NCI-H2196 (cell line): ENCODE measurements around the gene NEAT1.
"Not testable (repeated sequence)": the region's sequence is repeated elsewhere in the genome, so short reads cannot be mapped to it uniquely, and the experiment has no call there.

Source experiments
- DNase-seq: peaks from one replicate; lab custom pipeline; 2025; ENCODE audit not compliant: unreplicated experiment; lab: John Stamatoyannopoulos, UW

NEAT1 gene

DNA sequence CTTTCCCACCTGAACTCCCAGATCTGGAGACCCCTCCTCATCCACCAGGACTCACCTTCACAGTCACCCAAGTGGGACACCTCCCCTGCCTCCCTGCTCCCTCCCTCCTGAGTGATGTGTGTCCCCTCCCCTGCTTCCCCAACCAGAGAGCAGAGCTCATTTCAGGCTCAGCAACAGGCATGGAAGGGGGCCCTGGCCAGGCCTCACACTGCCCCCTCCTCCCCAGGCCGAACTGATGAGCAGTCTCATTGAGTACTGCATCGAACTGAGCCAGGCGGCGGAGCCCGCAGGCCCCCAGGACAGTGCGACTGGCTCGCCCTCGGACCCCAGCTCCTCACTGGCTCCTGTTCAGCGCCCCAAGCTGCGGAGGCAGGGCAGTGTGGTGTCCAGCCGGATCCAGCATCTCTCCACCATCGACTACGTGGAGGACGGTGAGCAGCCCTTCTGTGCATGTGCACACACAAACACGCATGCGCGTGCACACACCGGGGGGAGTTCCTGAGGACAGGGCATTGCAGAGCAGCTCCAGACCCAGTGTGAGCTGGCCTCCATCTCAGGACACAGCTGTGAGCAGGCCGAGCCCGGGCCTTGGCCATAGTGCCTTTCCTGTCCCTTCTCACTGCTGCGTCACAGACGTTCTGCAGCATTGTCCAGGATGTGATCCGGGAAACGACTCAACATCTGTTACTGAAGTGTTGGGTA, 17.8 kb upstream of the NEAT1 start:
- no peak for DNase-seq

GRCh38 chr11:65410936-65411680, 11.5 kb upstream of the NEAT1 start:
- DNase-seq, result no peak

- DNase-seq, result no peak
These were observed 10.9 kb upstream of the NEAT1 start for GRCh38 chr11:65411681-65412070.

DNA sequence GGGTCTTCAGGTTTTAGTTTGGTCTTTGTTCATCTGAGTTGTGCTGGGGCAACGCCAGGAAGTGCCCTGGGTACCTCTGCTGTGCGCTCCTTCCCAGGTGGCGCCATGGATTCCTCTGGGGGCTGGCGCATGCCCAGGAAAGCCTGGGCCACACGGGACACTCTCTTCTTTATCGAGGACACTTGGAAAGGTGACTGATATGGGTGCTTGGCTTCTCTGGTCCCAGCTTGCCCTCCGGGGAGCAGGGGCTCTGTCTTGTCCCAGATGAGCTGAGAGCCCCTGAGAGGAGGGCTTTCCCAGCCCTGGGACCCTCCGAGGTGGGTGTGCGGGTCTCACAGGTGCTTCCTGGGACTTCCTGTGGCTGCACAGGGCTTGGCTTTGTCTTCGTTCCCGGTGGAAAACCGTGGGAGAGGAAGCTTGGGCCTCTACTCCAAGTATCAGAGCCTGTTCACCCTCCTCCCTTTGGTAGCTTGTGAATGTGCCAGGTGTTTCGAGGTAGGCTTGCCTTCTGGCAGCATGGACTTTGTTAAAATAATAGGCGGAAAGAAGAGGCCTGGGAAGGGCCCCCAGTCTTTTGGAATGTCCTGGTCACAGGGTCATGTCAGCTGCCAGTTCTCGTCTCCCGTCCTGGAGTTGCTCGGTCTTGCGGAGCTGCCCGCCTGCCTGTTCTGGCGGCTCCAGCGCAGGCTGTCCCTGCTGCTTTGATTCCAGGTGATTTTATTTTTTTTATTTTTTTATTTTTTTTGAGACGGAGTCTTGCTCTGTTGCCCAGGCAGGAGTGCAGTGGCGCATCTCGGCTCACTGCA, 10.1 kb upstream of the NEAT1 start:
- no peak for DNase-seq

DNA sequence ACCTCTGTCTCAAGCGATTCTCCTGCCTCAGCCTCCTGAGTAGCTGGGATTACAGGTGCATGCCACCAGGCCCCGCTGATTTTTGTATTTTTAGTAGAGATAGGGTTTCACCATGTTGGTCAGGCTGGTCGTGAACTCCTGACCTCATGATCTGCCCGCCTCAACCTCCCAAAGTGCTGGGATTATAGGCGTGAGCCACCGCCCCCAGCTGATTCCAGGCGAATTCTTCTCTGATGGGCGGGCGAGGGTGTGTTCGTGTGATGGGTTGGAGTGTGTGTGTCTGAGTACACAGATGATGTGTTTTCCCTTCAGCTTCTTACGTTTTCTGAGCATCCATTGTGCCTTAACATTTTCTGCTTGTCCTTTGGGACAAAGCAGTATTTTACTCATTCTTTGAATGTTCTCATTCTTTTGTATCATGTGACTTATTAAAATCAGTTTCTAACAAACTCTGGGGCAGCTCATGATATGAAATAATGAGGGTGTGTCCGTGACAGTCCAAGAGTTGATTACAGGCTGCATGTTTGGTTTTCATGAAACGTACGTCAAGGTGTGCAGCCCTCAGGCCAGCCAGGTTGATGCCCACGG, 9.4 kb upstream of the NEAT1 start:
- DNase-seq, result not testable (repeated sequence)

GRCh38 chr11:65414776-65415498, 7.7 kb upstream of the NEAT1 start:
- no peak for DNase-seq

- no peak for DNase-seq
These were observed 6.9 kb upstream of the NEAT1 start for GRCh38 chr11:65415499-65416340.

GRCh38 chr11:65416341-65416824, 6.2 kb upstream of the NEAT1 start:
- DNase-seq, result peak; percentile 84

DNA sequence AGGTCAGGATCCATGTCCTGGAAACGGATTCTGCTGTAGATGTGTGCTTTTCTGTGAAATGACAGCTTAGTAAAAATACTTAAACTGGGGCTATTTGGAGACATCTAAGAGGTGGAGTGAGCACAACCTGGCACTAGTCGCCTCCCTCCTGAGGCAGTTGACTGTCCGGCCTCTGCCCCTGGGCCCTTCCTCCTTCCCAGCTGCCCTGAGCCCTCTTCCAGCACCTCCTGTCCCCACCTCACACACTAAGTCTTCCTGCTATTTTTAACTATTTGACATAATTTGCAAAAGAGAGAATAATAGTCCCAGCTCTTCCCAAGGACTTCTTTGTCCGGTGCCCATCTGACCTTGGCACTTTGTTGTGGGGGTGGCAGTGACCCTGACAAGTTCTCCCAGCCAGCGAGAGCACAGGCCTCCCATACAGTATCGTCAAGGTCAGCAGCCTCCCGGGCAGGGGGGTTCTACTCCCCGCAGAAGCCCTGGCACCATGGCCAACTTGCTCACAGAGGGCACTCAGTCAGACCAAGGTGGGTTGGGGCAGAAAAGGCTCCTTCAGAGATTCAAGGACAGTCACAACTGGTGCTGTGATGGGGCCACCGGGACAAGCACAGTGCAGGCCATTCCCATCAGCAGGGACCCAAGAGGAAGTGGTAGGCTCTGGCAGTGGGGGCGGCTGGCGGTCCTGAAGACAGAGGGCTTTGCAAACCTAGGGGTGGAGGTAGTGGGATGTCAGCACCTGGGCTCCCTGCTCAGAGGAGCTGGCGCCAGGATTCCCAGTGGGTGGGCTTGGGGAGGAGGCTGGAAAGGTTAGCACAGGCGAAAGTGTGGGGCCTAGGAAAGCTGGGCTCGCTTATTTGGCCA, 5.5 kb upstream of the NEAT1 start:
- DNase-seq, result no peak

DNA sequence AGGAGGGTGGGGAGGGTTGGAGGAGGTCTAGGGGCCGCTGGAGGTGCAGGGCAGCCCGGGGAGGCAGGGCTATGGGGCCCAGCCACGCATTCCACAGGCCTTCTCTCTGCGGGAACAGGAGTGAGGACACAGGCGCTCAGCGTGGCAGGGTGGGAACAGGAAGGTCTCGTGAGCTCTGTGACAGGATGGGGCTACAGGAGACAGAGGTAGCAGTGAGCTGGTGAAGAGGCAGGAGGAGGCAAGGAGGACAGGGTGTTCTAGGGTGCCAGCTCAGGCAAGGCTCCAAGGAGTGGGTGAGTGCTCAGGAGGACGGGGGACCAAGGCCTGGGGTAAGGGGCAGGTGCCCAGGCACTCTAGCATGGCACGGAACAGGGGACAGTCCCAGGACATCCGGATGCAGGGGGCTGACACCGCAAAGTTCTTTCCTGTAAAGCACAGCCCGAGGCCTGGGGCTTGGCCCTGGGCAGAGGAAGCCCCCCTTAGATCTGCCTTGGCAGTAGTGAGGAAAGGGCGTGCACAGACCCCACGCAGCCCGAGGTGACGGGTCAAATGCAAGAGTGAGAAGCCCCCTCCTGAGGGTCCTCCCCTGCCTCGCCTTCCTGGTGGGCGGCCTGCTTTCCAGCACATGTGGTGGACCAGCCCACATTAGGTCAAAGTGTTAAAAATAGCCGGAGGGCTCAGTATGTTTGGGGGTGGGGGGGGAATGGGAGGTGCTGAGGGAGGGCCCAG, 4.7 kb upstream of the NEAT1 start:
- no peak for DNase-seq

DNA sequence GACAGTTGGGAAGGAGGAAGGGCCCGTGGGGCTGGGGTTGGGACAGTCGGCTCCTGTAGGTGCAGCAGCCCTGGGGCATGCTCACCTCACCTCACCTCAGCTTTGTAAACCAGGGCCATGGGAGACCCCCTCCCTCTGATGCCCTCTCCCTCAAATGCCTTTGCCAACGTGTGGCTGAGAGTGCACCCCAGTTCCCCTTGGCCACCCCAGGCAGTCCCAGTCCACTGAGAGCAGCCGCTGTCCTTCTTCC, 4.2 kb upstream of the NEAT1 start:
- no peak for DNase-seq

GRCh38 chr11:65418681-65419459, 3.7 kb upstream of the NEAT1 start:
- DNase-seq, result peak; percentile 98

DNA sequence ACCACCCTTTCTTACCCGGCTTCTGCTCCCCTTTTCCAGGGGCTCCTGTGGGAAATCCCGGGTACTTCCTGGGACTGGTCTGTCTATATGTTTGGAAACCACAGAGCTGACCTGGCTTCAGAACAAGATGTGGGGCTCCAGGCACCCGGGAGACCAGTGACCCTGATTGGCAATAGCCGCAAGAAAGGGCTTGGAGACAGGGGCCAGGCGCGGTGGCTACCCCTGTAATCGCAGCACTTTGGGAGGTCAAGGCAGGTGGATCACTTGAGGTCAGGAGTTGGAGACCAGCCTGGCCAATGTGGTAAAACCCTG, 3.2 kb upstream of the NEAT1 start:
- DNase-seq, result no peak

DNA sequence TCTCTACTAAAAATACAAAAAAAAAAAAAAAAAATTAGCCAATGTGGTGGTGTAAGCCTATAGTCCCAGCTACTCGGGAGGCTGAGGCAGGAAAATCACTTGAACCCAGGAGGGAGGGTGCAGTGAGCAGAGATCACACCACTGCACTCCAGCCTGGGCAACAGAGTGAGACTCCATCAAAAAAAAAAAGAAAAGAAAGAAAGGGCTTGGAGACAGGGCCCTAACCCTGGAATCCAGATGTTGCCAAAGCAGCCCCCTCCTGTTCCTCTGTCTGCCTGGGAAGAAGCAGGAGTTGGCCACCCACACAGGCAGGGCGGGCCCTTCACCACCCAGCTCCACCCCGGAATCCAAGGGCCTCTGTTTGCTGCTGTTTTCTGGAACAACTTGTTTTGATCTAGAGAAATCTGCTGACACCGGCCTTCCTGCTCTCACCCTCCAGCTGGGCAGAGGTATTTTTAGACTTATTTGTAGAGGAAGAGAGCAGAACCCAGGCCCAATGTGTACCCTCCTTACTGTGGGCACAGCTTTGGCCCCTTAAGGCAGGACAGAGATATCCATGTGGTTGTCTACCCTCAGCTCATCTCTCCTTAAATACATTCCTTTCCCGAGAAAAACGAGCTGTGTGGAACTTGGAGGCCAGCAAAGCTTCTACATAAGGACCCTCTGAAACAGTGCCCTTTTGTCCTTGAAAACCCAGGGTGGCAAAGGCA, 2.7 kb upstream of the NEAT1 start:
- peak; percentile 86 for DNase-seq

- DNase-seq, result no peak
These were observed 2.1 kb upstream of the NEAT1 start for GRCh38 chr11:65420506-65420905.

DNA sequence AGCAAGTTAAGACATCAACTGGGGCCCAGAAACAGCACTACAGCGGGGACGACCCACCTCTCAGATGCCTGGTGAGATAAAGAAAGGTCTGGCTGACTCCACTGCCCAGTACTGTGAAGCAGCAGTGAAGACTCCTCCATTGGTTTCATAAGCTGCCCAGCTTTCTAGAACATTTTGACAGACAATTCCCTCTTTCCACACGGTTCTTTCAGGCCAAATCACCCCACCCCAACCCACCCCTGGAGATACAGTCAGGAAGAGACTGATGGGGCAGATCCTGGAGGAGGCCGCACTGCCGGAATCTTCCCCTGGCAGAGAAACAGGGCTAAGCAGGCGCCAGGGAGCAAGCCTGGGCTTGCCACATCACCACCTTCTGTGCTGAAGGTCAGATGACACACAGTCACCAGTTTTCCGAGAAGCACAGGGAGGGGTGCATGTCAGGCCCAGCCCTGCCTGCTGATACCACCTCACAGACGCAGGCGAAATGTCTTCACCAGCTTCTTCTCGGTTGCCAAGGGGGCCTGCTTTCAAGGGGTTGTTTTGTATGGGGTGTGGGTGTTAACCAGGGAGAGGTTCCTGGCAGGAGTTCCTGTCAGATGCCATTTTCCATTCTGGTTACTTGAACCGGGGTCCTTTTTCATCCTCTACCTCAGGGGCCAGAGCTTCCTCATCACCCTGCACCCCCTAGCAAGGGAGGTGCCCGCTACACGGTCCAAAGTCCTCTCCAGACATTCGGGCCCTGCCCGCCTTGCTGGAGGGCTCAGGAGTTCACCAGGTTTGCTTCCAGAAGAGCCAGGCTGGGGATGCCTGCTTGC, 1.4 kb upstream of the NEAT1 start:
- peak; percentile 92 for DNase-seq
